Endothelial cell of coronary artery (primary cell): Measurements from ENCODE around the gene CSAD. TPM values are rescaled to one million over a fixed set of nuclear protein-coding genes. Genes with fewer than 3 reads are reported as not detected.

ENCODE experiments used
- total RNA-seq: library from RNA; depleted of rRNA; stranded (reverse); fragments of >200 nt; gene quantifications from 2 replicates; pipeline ENCODE4 v1.2.3, GENCODE V29; 2014

The CSAD gene
- 3.4 and 5.2 TPM in 2 replicates for total RNA-seq

GRCh38 chr12:53180220-53180930, at the start of gene CSAD, which contains the start of gene ZNF740:
CSAD (minus strand) TSS chr12:53180925; CDS start chr12:53173470, 7,455 bp downstream.
ZNF740 (plus strand) TSS chr12:53180722; CDS start chr12:53181984, 1,262 bp downstream.

GRCh38 chr12:53207042-53207441, 26.3 kb upstream of the CSAD start, which contains the start of gene ITGB7:
ITGB7 (minus strand) TSS chr12:53207251; CDS start chr12:53200443, 6,808 bp downstream.

Other genes with a start within 250 kb of the CSAD start
- gene KRT18, start 231.8 kb downstream of the CSAD start, total RNA-seq = 278 and 369 TPM in 2 replicates
- 1,037 and 1,365 TPM in 2 replicates for gene EIF4B, start 174.5 kb downstream of the CSAD start, total RNA-seq
- 19.8 and 33.7 TPM in 2 replicates for gene TNS2, start 130.9 kb downstream of the CSAD start, total RNA-seq
- gene SPRYD3, start 101.5 kb downstream of the CSAD start, total RNA-seq = 16.6 and 23.3 TPM in 2 replicates
- 16.0 and 109 TPM in 2 replicates for gene IGFBP6, start 83.3 kb downstream of the CSAD start, total RNA-seq
- gene SOAT2, start 77.4 kb downstream of the CSAD start, total RNA-seq = not detected in 2 replicates
- 13.7 and 14.9 TPM in 2 replicates for gene ZNF740, start 203 bp downstream of the CSAD start, total RNA-seq
- 0.18 and 0.38 TPM in 2 replicates for gene ITGB7, start 26.3 kb upstream of the CSAD start, total RNA-seq
- 4.0 and 8.5 TPM in 2 replicates for gene RARG, start 51.3 kb upstream of the CSAD start, total RNA-seq
- gene ESPL1, start 87.4 kb upstream of the CSAD start, total RNA-seq = 3.6 and 5.9 TPM in 2 replicates
- gene PFDN5, start 114.6 kb upstream of the CSAD start, total RNA-seq = 563 and 625 TPM in 2 replicates
- gene MYG1, start 118.8 kb upstream of the CSAD start, total RNA-seq = 40.4 and 45.9 TPM in 2 replicates
- 37.4 and 39.6 TPM in 2 replicates for gene AAAS, start 140.7 kb upstream of the CSAD start, total RNA-seq
- not detected in 2 replicates for gene SP7, start 155.4 kb upstream of the CSAD start, total RNA-seq
- gene SP1, start 199.3 kb upstream of the CSAD start, total RNA-seq = 21.2 and 28.2 TPM in 2 replicates
- 0.09 TPM in 1 of 2 replicates, not detected in the other for gene AMHR2, start 242.9 kb upstream of the CSAD start, total RNA-seq